ENCODE results near the gene PLP1. TPM values are rescaled to one million over a fixed set of nuclear protein-coding genes. Genes with fewer than 3 reads are reported as not detected.
"Not testable (repeated sequence)": the region's sequence is repeated elsewhere in the genome, so short reads cannot be mapped to it uniquely, and the experiment has no call there.

Gene PLP1
- total RNA-seq, 2 donors from 2014 or later: 4.0 to 11.2 TPM

DNA sequence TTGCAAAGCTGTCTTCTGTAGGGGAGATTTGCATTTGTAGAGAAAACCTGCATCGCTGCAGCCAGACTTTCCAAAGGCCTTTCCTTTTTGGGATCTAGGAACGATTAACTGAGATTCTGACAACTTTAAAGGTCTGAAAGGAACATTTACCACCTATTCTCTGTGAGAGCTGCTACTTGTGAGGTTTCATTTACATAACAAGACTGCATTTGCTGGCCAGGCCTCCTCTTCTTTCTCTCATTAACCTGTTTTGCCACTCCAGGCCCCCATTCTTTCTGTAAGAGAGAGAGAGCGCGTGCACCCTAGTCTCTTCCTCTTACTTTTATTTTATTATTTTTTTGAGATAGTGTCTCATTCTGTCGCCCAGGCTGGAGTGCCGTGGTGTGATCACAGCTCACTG lies 34.3 kb upstream of the PLP1 start:
- H3K9ac ChIP-seq (ENCODE audit: low read depth in 2 of 2, low read length in 2 of 2): no peak overlapping the region
- no peaks in the 10 kb centered on the region for H3K36me3 ChIP-seq
- no peak for TF ChIP-seq CTCF (IDR thresholded peaks at IDR 0.05)
- no peak for DNase-seq
- H3K4me1 ChIP-seq: no peaks in the 10 kb centered on the region
- no peaks in the 10 kb centered on the region for H3K9me3 ChIP-seq
- no peak overlapping the region for H3K4me3 ChIP-seq
- H3K27me3 ChIP-seq: no peaks in the 10 kb centered on the region
- intact Hi-C loops (cut with DNase I): no loop called here
- no peak overlapping the region for H3K27ac ChIP-seq

DNA sequence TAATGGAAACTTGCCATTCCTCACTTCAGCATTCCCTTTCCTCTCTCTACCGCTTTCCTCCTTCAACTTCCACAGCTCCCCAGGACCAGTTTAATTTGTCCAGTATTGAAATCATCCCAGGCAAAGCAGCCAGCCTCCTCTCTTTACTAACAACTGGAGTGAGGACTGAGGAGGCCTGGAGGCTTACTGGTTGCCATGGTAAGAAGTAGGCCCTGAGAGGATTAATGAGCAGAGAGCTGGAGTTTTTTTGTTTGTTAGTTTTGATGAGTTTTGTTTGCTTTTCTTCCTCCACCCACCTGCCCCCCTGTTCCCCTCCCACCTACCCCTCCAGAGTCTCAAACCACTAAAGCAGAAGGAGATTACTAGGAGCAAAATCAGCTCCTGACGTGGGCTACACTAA lies 29.5 kb upstream of the PLP1 start:
- H3K9ac ChIP-seq (ENCODE audit: low read depth in 2 of 2, low read length in 2 of 2): no peak overlapping the region
- H3K27me3 ChIP-seq: no peaks in the 10 kb centered on the region
- H3K4me3 ChIP-seq: no peak overlapping the region
- no peaks in the 10 kb centered on the region for H3K9me3 ChIP-seq
- no peaks in the 10 kb centered on the region for H3K36me3 ChIP-seq
- no peak for DNase-seq
- no peaks in the 10 kb centered on the region for H3K4me1 ChIP-seq
- intact Hi-C loops (cut with DNase I): no loop called here
- no peak overlapping the region for H3K27ac ChIP-seq
- TF ChIP-seq CTCF (IDR thresholded peaks at IDR 0.05): no peak

- H3K9ac ChIP-seq (ENCODE audit: low read depth in 2 of 2, low read length in 2 of 2): no peak overlapping the region
- DNase-seq: no peak
- intact Hi-C loops (cut with DNase I): no loop called here
- no peak overlapping the region for H3K4me3 ChIP-seq
- H3K4me1 ChIP-seq: no peaks in the 10 kb centered on the region
- no peak for TF ChIP-seq CTCF (IDR thresholded peaks at IDR 0.05)
- H3K27ac ChIP-seq: no peak overlapping the region
- H3K9me3 ChIP-seq: no peaks in the 10 kb centered on the region
- H3K27me3 ChIP-seq: no peaks in the 10 kb centered on the region
- H3K36me3 ChIP-seq: no peaks in the 10 kb centered on the region
These were observed 22.2 kb upstream of the PLP1 start for GRCh38 chrX:103754401-103754800.

GRCh38 chrX:103756736-103757135 lies 19.9 kb upstream of the PLP1 start:
- Histone ChIP-seq H3K36me3 (no peaks in the 10 kb centered on the region), H3K4me3 (no peak overlapping the region), H3K4me1 (no peaks in the 10 kb centered on the region), H3K9me3 (no peaks in the 10 kb centered on the region), H3K27ac (no peak overlapping the region), H3K27me3 (no peaks in the 10 kb centered on the region), H3K9ac (ENCODE audit: low read depth in 2 of 2, low read length in 2 of 2) (no peak overlapping the region)
- TF ChIP-seq CTCF (IDR thresholded peaks at IDR 0.05): no peak
- intact Hi-C loops (cut with DNase I): no loop called here
- DNase-seq: no peak

DNA sequence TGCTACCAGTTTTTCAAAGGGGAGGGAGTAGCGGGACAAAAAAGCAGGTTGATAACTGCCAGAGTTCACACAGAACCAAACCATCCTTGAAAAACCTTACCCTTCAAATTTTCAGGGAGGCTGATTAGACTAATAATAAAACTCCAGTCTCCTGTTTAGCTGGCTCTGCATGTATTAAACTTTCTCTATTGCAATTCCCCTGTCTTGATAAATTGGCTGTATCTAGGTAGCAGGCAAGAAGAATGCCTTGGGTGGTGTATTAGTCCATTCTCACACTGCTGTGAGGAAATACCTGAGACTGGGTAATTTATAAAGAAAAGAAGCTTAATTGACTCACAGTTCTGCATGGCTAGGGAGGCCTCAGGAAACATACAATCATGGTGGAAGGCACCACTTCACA lies 18.1 kb upstream of the PLP1 start:
- intact Hi-C loops (cut with DNase I): no loop called here
- Histone ChIP-seq H3K4me1 (no peaks in the 10 kb centered on the region), H3K9me3 (no peaks in the 10 kb centered on the region), H3K27me3 (no peaks in the 10 kb centered on the region), H3K27ac (no peak overlapping the region), H3K9ac (ENCODE audit: low read depth in 2 of 2, low read length in 2 of 2) (no peak overlapping the region), H3K36me3 (no peaks in the 10 kb centered on the region), H3K4me3 (no peak overlapping the region)
- no peak for DNase-seq
- TF ChIP-seq CTCF (IDR thresholded peaks at IDR 0.05): no peak

DNA sequence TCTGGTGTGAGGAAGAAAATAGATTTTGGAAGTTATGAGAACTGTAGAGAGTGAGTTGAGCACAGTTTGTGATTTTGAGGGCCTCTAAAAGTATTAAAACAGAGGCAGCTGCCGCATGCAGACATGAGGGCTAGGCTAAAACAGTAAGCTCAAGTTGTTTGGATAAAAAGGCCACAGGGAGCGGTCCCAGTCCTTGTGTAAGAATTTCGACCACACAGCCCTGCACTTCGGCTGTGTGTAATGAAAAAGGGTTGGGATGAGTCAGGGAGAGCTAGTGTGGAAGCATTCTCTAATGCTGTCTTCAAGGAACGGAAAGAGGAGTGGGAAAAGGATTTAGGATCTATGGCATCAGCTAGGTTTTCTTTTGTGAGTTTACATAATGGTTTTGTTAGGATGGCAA lies 13.1 kb upstream of the PLP1 start:
- H3K9ac ChIP-seq (ENCODE audit: low read depth in 2 of 2, low read length in 2 of 2); H3K27ac ChIP-seq; DNase-seq; H3K27me3 ChIP-seq; H3K4me3 ChIP-seq; intact Hi-C loops (cut with DNase I); H3K9me3 ChIP-seq; H3K36me3 ChIP-seq; H3K4me1 ChIP-seq: not testable (repeated sequence)

GRCh38 chrX:103766813-103767555 lies 9.7 kb upstream of the PLP1 start:
- H3K27me3 ChIP-seq; H3K9ac ChIP-seq (ENCODE audit: low read depth in 2 of 2, low read length in 2 of 2); H3K4me1 ChIP-seq; intact Hi-C loops (cut with DNase I); H3K4me3 ChIP-seq; DNase-seq; H3K36me3 ChIP-seq; H3K9me3 ChIP-seq; H3K27ac ChIP-seq: not testable (repeated sequence)

Data from colonic mucosa (tissue), 4 donors.